Measurements from ENCODE around the gene ADGRB2.

The ADGRB2 gene

GRCh38 chr1:31693231-31693630 lies 70.9 kb downstream of the ADGRB2 start:
- Histone ChIP-seq H3K9me3 (no peaks in the 10 kb centered on the region), H3K27me3 (no peaks in the 10 kb centered on the region), H3K27ac (no peak overlapping the region), H3K4me1 (ENCODE audit: control insufficient read depth in 1 of 2, insufficient read depth in 1 of 2, low read depth in 1 of 2, low read length in 1 of 2) (no peaks in the 10 kb centered on the region), H3K36me3 (no peaks in the 10 kb centered on the region), H3K4me3 (ENCODE audit: low read depth in 1 of 2, low read length in 1 of 2) (no peak overlapping the region)
- no peak for TF ChIP-seq CTCF (IDR thresholded peaks at IDR 0.05)

DNA sequence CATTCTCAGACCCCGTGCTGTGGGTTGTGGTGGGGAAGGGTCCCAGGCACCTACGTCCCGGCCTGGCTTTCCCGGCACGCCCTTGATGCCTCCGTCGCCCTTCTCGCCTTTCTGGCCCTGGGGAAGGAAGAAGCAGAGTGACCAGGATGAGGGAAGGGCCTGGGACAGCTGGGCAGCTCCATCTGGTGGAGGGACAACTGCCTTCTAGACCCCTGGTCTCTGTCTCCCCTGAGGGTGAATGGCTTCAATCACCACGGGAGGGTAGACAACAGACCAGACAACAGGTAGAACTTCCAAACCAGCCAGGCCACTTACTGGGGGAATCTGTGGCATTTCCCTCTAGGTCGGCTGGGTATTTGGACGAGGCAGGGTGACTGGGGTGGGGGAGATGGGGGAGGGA lies 72.2 kb downstream of the ADGRB2 start:
- Histone ChIP-seq H3K36me3 (no peaks in the 10 kb centered on the region), H3K9me3 (no peaks in the 10 kb centered on the region), H3K4me1 (ENCODE audit: control insufficient read depth in 1 of 2, insufficient read depth in 1 of 2, low read depth in 1 of 2, low read length in 1 of 2) (no peaks in the 10 kb centered on the region), H3K27ac (no peak overlapping the region), H3K27me3 (no peaks in the 10 kb centered on the region), H3K4me3 (ENCODE audit: low read depth in 1 of 2, low read length in 1 of 2) (no peak overlapping the region)
- TF ChIP-seq CTCF (IDR thresholded peaks at IDR 0.05), result no peak

DNA sequence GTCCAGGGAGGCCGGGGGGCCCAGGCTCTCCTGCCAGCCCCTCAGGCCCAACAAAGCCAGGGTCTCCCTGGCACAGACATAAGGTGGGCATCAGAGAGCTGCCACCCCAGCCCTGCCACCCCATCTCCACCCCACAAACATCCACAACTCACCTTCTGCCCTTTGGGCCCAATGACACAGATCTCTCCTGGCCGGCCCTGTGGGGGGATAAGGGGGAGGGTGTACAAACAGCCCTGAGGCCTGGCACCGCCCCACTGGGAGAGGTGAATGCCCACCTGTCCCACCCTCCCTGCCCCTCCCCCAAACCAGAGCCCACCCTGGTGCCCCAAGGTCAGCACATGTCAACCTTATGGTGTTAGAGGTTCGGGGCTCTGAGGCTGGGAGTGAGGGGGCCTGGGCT lies 72.7 kb downstream of the ADGRB2 start:
- no peak overlapping the region for H3K27ac ChIP-seq
- no peaks in the 10 kb centered on the region for H3K4me1 ChIP-seq (ENCODE audit: control insufficient read depth in 1 of 2, insufficient read depth in 1 of 2, low read depth in 1 of 2, low read length in 1 of 2)
- no peaks in the 10 kb centered on the region for H3K36me3 ChIP-seq
- TF ChIP-seq CTCF (IDR thresholded peaks at IDR 0.05), result no peak
- H3K9me3 ChIP-seq, result no peaks in the 10 kb centered on the region
- H3K27me3 ChIP-seq, result peaks cover under 1% of the 10 kb centered on the region
- H3K4me3 ChIP-seq (ENCODE audit: low read depth in 1 of 2, low read length in 1 of 2), result no peak overlapping the region

- Histone ChIP-seq H3K4me3 (ENCODE audit: low read depth in 1 of 2, low read length in 1 of 2) (no peak overlapping the region), H3K27me3 (peaks cover 6% of the 10 kb centered on the region), H3K4me1 (ENCODE audit: control insufficient read depth in 1 of 2, insufficient read depth in 1 of 2, low read depth in 1 of 2, low read length in 1 of 2) (no peaks in the 10 kb centered on the region), H3K27ac (no peak overlapping the region), H3K9me3 (no peaks in the 10 kb centered on the region), H3K36me3 (no peaks in the 10 kb centered on the region)
- no peak for TF ChIP-seq CTCF (IDR thresholded peaks at IDR 0.05)
These were observed 73.2 kb downstream of the ADGRB2 start for GRCh38 chr1:31690921-31691320.

DNA sequence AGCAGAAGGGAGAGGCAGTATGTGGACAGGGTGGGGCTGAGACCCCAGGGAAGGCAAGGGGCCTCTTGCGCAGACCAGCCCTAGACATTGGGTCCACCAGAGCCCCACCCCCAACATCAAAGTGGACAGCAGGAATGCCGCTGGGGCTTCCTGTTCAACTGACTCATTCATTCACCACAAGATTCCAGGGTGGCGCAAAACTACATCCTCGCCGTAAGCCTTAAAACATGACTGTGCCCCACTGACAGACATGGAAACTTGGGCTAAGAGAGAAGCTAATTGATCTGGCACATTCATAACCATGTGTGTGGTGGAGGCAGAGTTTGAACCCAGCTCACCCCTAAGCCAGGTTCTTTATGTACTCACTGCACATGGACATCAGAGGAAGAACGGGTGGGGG lies 74.3 kb downstream of the ADGRB2 start:
- Histone ChIP-seq H3K4me3 (ENCODE audit: low read depth in 1 of 2, low read length in 1 of 2) (no peak overlapping the region), H3K36me3 (no peaks in the 10 kb centered on the region), H3K9me3 (no peaks in the 10 kb centered on the region), H3K4me1 (ENCODE audit: control insufficient read depth in 1 of 2, insufficient read depth in 1 of 2, low read depth in 1 of 2, low read length in 1 of 2) (no peaks in the 10 kb centered on the region), H3K27me3 (peaks cover 6% of the 10 kb centered on the region), H3K27ac (no peak overlapping the region)
- no peak for TF ChIP-seq CTCF (IDR thresholded peaks at IDR 0.05)

DNA sequence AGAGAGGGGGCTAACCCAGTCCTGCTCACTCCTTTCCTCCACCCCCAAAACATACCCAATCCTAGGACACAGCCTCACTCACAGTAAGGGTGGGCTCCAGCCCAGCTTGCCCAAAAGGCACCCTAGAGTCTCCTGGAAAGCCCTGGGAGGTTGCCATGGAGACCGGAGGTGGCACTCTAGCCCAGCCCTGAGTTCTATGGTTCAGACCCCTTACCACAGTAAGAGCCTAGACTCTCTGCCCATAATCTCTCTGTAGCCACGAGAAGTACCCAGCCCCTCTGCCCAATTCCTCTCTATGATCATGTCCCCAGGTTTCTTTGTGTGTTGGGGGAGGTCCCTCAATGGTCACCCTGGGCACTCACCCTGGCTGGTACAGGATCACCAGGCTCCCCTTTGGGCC lies 74.8 kb downstream of the ADGRB2 start:
- H3K27me3 ChIP-seq, result peaks cover 6% of the 10 kb centered on the region
- TF ChIP-seq CTCF (IDR thresholded peaks at IDR 0.05), result no peak
- no peak overlapping the region for H3K27ac ChIP-seq
- no peaks in the 10 kb centered on the region for H3K9me3 ChIP-seq
- H3K4me3 ChIP-seq (ENCODE audit: low read depth in 1 of 2, low read length in 1 of 2), result no peak overlapping the region
- no peaks in the 10 kb centered on the region for H3K4me1 ChIP-seq (ENCODE audit: control insufficient read depth in 1 of 2, insufficient read depth in 1 of 2, low read depth in 1 of 2, low read length in 1 of 2)
- no peaks in the 10 kb centered on the region for H3K36me3 ChIP-seq

Data from neutrophil (primary cell).